Type B pancreatic cell (in vitro differentiated cells): Measurements from ENCODE around the gene ITGB6. TPM values are rescaled to one million over a fixed set of nuclear protein-coding genes. Genes with fewer than 3 reads are reported as not detected.
"Not testable (repeated sequence)": the region's sequence is repeated elsewhere in the genome, so short reads cannot be mapped to it uniquely, and the experiment has no call there.

Source experiments
- DNase-seq: peaks from one replicate; pipeline ENCODE4 v3.0.0; 2021; ENCODE audit warnings: mixed read lengths; ENCODE audit not compliant: unreplicated experiment; ENCODE audit errors: extremely low spot score
- H3K27ac Mint-ChIP-seq: 2 replicates; pipeline ENCODE4 v1.8.0; 2021; ENCODE audit warnings: mild to moderate bottlenecking, mixed read lengths
- H3K27me3 Mint-ChIP-seq: 2 replicates; pipeline ENCODE4 v1.8.0; 2021; ENCODE audit warnings: mixed read lengths
- H3K36me3 Mint-ChIP-seq: 2 replicates; pipeline ENCODE4 v1.8.0; 2021; ENCODE audit warnings: mixed read lengths
- H3K4me1 Mint-ChIP-seq: one replicate; pipeline ENCODE4 v1.8.0; 2021; ENCODE audit warnings: mixed read lengths; ENCODE audit not compliant: unreplicated experiment
- H3K4me3 Mint-ChIP-seq: 2 replicates; pipeline ENCODE4 v1.8.0; 2021; ENCODE audit warnings: mild to moderate bottlenecking, mixed read lengths
- H3K9me3 Mint-ChIP-seq: 2 replicates; pipeline ENCODE4 v1.8.0; 2021; ENCODE audit warnings: mixed read lengths
- total RNA-seq: library from RNA; stranded (reverse); gene quantifications from 2 replicates; pipeline ENCODE4 v1.2.1, GENCODE V29; 2021; ENCODE audit warnings: low replicate concordance
- TF ChIP-seq, protein P1 (sequence below): fragments of 200-600 bp; sonication (generic); conservative IDR thresholded peaks from 2 replicates; pipeline ENCODE4 v1.5.0; 2021; ENCODE audit warnings: antibody characterized with exemption, mild to moderate bottlenecking

Gene ITGB6
- total RNA-seq, 1 donor from 2014 or later, result 3.2 TPM

DNA sequence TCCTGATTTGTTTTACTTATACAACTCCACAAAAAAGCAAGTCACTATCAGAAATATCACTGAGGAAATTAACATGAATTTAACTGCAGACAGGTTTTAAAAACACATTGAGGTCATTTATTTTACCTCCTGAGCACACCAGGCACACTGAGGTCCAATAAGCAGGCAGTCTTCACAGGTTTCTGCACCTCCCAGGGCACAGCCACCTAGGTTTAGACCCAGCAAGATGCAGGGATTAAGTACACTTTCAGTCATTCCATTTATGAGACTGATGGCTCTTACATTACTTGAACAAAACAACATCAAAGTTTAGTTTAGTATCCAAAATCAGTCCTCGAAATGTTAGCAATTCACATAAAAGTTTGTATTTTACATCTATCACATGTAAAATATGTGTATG, 1.0 kb downstream of the ITGB6 start:
- H3K36me3 Mint-ChIP-seq, result no peaks in the 10 kb centered on the region
- TF ChIP-seq, protein P1, sequence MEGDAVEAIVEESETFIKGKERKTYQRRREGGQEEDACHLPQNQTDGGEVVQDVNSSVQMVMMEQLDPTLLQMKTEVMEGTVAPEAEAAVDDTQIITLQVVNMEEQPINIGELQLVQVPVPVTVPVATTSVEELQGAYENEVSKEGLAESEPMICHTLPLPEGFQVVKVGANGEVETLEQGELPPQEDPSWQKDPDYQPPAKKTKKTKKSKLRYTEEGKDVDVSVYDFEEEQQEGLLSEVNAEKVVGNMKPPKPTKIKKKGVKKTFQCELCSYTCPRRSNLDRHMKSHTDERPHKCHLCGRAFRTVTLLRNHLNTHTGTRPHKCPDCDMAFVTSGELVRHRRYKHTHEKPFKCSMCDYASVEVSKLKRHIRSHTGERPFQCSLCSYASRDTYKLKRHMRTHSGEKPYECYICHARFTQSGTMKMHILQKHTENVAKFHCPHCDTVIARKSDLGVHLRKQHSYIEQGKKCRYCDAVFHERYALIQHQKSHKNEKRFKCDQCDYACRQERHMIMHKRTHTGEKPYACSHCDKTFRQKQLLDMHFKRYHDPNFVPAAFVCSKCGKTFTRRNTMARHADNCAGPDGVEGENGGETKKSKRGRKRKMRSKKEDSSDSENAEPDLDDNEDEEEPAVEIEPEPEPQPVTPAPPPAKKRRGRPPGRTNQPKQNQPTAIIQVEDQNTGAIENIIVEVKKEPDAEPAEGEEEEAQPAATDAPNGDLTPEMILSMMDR, result no peak
- no peak overlapping the region for H3K27ac Mint-ChIP-seq

DNA sequence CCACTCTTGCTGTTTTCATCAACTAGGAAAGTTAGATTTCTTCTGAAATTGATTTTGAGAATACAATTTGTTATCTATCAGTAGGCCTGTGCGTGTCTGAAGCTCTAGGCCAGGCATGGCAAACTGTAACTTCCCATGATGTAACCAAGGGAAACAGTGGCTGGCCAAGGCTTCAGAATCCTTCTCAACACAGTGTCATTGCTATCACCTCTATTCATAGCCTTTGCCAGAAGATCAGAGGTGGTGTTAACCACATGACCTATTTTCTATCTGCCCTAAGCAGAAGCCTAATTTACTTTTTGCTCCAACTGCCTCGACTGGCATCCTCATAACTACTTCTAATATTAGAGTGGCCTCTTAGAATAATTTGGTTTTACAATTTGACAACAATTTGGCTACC, 2.5 kb downstream of the ITGB6 start:
- peaks cover 3% of the 10 kb centered on the region for H3K4me1 Mint-ChIP-seq
- H3K36me3 Mint-ChIP-seq, result no peaks in the 10 kb centered on the region
- TF ChIP-seq, protein P1, result no peak
- peaks cover 5% of the 10 kb centered on the region for H3K9me3 Mint-ChIP-seq
- DNase-seq, result no peak
- no peak overlapping the region for H3K4me3 Mint-ChIP-seq
- H3K27ac Mint-ChIP-seq, result no peak overlapping the region
- H3K27me3 Mint-ChIP-seq, result no peaks in the 10 kb centered on the region

More for the DNA sequence above, 1.0 kb downstream of the ITGB6 start:
- no peaks in the 10 kb centered on the region for H3K27me3 Mint-ChIP-seq
- no peak for DNase-seq
- H3K4me3 Mint-ChIP-seq, result peak overlapping the region; percentile 70
- peaks cover 5% of the 10 kb centered on the region for H3K9me3 Mint-ChIP-seq
- peaks cover 9% of the 10 kb centered on the region for H3K4me1 Mint-ChIP-seq

DNA sequence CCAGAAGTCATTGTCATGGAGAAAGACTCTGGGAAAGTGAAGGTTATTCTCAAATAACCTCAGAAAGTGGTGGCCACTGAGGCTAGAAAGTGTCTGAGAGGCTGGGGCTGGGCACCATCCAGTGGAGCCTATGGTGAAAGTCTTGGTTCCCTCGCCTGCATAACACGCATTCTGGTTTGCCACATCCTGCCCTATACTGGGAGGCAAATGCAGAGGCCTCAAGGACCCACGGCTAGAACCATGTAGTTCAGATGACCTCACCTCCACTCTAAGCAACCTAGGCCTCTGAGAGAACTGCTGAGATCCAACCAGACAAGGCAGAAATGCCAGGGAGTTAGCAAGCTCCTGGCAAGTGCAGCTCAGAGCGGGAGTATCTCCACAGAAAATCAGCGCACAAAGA, 5.1 kb downstream of the ITGB6 start:
- Mint-ChIP-seq H3K9me3 (no peaks in the 10 kb centered on the region), H3K27ac (no peak overlapping the region), H3K27me3 (no peaks in the 10 kb centered on the region), H3K4me3 (no peak overlapping the region), H3K36me3 (no peaks in the 10 kb centered on the region), H3K4me1 (peaks cover 3% of the 10 kb centered on the region)
- TF ChIP-seq, protein P1, result no peak
- DNase-seq, result no peak

DNA sequence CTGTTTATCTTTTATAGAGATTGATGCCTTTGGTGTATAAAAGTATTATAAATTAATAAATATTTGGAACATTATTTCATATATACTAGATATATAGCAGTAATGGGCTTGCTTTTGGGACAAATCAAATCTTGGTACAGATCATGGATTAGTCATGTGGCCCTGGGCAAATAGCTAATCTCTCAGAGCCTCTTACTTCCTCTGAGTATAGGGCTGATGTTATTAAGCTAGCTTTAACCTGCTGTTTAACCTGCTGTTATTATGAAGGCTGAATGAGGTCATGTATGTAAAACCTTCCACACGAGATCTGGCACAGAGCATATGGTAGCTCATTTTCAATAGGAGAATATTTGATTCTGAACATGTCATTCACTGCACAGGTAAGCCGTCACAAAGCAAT, 5.7 kb downstream of the ITGB6 start:
- Mint-ChIP-seq H3K4me1 (no peaks in the 10 kb centered on the region), H3K27me3 (no peaks in the 10 kb centered on the region), H3K27ac (no peak overlapping the region), H3K4me3 (no peak overlapping the region), H3K36me3 (no peaks in the 10 kb centered on the region), H3K9me3 (no peaks in the 10 kb centered on the region)
- TF ChIP-seq, protein P1, result no peak
- no peak for DNase-seq

DNA sequence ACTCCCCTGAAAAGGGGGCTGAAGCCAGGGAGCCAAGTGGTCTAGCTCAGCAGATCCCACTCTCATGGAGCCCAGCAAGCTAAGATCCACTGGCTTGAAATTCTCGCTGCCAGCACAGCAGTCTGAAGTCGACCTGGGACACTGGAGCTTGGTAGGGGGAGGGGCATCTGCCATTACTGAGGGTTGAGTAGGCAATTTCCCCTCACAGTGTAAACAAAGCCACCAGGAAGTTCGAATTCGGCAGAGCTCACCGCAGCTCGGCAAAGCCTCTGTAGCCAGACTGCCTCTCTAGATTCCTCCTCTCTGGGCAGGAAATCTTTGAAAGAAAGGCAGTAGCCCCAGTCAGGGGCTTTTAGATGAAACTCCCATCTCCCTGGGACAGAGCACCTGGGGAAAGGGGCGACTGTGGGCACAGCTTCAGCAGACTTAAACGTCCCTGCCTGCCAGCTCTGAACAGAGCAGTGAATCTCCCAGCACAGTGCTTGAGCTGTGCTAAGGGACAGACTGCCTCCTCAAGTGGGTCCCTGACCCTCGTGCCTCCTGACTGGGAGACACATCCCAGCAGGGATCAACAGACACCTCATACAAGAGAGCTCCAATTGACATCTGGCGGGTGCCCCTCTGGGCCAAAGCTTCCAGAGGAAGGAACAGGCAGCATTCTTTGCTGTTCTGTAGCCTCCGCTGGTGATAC, 18.8 kb downstream of the ITGB6 start:
- H3K9me3 Mint-ChIP-seq, H3K36me3 Mint-ChIP-seq, H3K4me1 Mint-ChIP-seq, H3K27ac Mint-ChIP-seq, H3K4me3 Mint-ChIP-seq, H3K27me3 Mint-ChIP-seq, DNase-seq: not testable (repeated sequence)

DNA sequence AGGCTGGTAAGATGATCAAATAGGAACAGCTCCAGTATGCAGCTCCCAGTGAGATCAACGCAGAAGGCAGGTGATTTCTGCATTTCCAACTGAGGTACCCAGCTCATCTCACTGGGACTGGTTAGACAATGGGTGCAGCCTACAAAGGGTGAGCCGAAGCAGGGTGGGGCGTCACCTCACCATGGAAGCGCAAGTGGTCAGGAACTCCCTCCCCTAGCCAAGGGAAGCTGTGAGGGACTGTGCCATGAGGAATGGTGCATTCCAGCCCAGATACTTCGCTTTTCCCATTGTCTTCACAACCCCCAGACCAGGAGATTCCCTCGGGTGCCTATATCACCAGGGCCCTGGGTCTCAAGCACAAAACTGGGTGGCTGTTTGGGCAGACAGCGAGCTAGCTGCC, 19.4 kb downstream of the ITGB6 start:
- H3K4me3 Mint-ChIP-seq, H3K9me3 Mint-ChIP-seq, H3K36me3 Mint-ChIP-seq, DNase-seq, H3K27me3 Mint-ChIP-seq, H3K4me1 Mint-ChIP-seq, H3K27ac Mint-ChIP-seq: not testable (repeated sequence)

DNA sequence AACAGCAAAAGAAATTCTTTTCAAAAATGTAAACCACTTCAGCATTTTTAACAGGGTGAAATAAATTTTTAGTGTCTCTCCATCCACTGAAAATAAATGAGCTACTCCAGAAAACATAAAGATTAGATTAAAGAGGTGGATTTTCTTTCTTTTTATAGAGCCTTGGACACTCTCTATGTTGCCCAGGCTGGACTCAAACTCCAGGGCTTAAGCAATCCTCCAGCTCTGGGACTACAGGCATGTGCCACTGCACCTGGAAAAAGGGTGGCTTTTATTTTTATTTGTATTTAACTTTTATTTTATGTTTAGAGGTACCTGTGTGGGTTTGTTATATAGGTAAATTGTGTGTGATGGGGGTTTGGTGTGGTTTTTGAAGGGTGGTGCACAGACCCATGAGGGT, 19.9 kb downstream of the ITGB6 start:
- H3K36me3 Mint-ChIP-seq, result no peaks in the 10 kb centered on the region
- peaks cover 5% of the 10 kb centered on the region for H3K9me3 Mint-ChIP-seq
- TF ChIP-seq, protein P1, result no peak
- H3K4me3 Mint-ChIP-seq, result no peak overlapping the region
- no peak for DNase-seq
- no peaks in the 10 kb centered on the region for H3K27me3 Mint-ChIP-seq
- H3K4me1 Mint-ChIP-seq, result peaks cover 7% of the 10 kb centered on the region
- H3K27ac Mint-ChIP-seq, result no peak overlapping the region
